Prostate gland (tissue), 2 donors: Measurements from ENCODE around the gene GPR32.
"Not testable (repeated sequence)": the region's sequence is repeated elsewhere in the genome, so short reads cannot be mapped to it uniquely, and the experiment has no call there.

Experiments used
- POLR2A ChIP-seq: fragments of 450-650 bp; IDR thresholded peaks from one replicate; pipeline ENCODE4 v1.6.1; 2016; ENCODE audit warnings: antibody characterized with exemption, mild to moderate bottlenecking
- TF ChIP-seq, protein P1 (sequence below), 4 experiments: fragments of 200-600 bp in 2 of 4; fragments of 450-650 bp in 2 of 4; sonication (generic) in 2 of 4; IDR thresholded peaks; 1 replicate in 3 of 4; 2 replicates in 1 of 4; pipeline ENCODE4 v1.5.1; 2016 to 2019; ENCODE audit warnings: antibody characterized with exemption in 4 of 4, mild to moderate bottlenecking in 2 of 4, moderate library complexity in 2 of 4

DNA sequence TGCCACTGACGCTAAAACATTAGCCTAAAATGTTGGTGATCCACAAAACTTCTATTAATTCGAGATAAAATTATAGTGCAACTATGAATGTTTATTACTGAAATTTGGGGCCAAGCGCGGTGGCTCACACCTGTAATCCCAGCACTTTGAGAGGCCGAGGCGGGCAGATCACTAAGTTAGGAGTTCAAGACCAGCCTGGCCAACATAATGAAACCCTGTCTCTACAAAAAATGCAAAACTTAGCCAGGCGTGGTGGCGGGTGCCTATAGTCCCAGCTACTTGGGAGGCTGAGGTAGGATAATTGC, 13.5 kb downstream of the GPR32 start:
- TF ChIP-seq, protein P1, sequence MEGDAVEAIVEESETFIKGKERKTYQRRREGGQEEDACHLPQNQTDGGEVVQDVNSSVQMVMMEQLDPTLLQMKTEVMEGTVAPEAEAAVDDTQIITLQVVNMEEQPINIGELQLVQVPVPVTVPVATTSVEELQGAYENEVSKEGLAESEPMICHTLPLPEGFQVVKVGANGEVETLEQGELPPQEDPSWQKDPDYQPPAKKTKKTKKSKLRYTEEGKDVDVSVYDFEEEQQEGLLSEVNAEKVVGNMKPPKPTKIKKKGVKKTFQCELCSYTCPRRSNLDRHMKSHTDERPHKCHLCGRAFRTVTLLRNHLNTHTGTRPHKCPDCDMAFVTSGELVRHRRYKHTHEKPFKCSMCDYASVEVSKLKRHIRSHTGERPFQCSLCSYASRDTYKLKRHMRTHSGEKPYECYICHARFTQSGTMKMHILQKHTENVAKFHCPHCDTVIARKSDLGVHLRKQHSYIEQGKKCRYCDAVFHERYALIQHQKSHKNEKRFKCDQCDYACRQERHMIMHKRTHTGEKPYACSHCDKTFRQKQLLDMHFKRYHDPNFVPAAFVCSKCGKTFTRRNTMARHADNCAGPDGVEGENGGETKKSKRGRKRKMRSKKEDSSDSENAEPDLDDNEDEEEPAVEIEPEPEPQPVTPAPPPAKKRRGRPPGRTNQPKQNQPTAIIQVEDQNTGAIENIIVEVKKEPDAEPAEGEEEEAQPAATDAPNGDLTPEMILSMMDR (IDR thresholded peaks at IDR 0.05) = not testable (repeated sequence)
- TF ChIP-seq POLR2A = not testable (repeated sequence)
